Measurements from ENCODE around the gene ZFYVE27.

The ZFYVE27 gene

DNA sequence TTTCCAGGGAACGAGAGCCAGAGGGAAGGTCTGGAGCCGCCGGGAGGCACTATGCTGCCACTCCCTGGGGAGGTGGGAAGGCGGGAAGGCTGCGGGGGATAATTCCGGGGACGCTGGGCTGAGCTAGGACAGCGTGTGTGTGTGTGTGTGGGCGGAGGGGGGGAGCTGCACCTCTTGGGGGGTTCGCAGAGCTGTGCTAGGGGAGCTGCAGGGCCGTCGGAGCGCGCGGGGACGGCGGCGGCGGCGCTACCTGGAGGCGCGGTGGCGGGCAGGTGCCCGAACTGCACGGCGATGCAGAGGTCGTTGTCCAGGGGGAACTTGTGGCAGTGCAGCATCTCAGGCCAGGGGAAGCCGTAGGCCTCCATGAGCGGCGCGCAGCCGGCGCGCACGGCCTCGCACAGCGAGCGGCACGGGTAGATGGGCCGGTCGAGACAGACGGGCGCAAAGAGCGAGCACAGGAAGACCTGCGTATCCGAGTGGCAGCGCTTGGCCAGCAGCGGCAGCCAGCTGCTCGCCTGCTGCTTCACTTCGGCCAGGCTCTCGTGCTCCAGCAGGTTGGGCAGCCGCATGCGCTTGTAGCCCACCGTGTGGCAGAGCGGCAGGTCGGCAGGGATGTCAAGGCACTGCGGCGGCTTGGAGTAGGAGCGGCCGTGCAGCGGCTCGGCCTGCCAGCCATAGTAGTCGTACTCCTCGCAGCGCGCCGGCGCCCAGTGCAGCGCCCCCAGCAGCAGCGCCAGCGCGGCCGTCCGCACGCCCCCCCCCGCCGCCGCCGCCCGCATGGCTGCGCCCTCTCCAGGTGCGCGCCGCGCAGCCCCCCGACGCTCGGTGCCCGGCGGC lies 34.3 kb downstream of the ZFYVE27 start:
- DNase-seq: no peak

DNA sequence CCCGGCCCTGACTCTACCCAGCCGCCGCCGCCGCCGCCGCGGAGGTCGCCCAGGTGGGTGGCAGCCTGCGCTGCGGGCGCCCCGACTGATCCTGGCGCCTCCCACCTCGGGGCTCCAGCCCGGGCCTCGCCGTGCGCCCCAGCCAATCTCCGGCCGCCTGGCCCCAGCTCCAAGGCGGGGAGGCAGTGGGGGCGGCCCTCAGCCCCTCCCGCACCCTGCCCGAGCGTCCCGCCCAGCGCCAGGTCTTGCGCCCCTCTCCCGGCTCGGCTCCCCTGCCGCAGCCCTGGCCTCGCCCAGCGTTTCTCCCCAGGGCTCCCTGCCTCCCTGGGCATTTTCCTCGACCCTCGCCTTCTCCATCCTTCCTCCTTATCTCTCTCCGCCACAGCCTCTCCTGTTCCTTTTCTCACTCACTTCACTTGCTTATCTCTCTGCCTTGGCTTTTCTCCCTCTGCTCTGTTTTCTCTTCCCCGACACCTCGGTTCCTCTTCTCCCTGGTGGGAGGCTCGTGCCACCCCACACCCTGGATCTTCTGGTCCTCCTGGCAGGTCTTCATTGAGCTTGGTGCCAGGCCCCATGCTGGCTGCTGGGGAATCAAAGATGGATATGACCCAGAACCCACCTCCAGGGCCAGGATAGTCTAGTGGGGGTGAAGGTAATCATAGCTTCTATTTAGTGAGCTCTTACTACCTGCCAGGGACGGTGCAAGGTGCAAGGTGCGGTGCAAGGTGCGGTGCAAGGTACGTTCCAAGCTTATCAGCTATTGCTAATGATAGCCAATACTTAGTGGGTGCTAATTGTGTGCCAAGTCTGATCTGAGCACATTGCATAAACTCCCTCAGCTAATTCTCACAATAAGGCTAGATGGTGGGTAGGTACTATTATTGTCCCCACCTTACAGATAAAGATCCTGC lies 35.2 kb downstream of the ZFYVE27 start, which contains the start of gene SFRP5:
Gene SFRP5 (minus strand): TSS at position 87 of the 911 bp plus-strand sequence. CDS start 166 bp downstream, outside the sequence.
- no peak for DNase-seq

- DNase-seq: no peak
Observed at GRCh38 chr10:97773096-97773495, 36.2 kb downstream of the ZFYVE27 start.

DNA sequence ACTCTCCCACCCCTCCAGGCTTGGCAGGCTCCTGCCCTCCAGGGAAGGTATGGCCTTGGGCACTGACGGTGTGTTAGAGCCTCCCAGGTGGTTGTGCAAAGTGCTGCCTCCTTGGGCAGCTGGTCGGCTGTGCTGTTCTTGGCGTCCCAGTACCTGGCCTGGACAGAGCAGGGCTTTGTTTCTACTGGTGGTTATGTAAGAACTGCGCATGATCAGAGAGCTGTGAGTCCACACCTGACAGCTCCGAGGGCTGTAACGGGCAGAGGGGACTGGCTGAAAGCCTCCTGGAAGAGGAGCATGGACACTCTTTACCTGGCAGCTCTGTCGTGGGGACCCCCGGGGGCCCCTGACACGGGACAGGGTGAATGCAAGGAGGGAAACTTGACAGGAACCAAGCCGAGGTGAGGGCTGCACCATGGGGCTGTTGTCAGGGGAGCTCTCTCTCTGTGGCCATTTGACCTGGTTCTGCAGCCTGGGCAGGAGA lies 37.9 kb downstream of the ZFYVE27 start:
- DNase-seq: no peak

DNA sequence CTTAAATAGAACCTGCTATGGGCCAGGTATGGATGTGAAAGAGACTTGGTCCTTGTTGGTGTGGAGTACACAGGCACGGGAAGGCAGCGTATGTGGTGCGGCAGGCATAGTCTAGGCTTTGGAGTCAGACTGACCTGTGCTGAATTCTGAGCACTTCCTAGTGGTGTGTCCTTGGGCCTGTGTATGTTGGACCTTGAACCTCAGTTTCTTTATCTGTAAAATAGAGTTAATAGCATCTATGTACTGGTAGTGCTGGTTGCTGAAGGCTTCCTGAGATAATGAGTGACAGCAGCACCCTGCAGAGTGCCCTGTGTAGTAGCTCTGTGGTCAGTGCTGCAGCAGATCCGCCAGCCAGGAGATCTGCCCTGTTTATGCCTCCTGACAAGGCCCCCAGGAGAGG lies 40.2 kb downstream of the ZFYVE27 start:
- DNase-seq: no peak

GRCh38 chr10:97778452-97779302 lies 41.7 kb downstream of the ZFYVE27 start:
- no peak for DNase-seq

DNA sequence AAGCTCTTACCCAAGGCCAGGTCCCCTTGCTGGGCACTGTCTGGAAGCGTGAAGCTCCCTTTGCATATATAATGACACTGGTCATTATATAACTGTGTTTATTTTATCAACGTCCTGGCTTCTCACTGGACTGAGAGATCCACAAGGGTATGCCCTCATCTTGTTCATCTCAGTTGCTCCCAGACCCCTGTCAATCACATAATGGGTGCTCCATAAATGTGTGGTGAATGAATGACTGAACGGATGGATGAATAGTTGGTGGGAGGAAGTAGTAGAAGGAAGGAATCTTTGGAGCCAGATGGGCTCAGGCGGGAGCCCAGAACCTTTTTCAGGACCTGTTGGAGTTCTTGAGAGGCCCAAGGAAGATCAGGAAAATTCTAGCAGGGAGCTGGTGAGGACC lies 42.6 kb downstream of the ZFYVE27 start:
- no peak for DNase-seq

GRCh38 chr10:97779975-97780374 lies 43.0 kb downstream of the ZFYVE27 start:
- DNase-seq: no peak

- no peak for DNase-seq
Observed at GRCh38 chr10:97780841-97781617, 44.1 kb downstream of the ZFYVE27 start.

GRCh38 chr10:97781618-97782331 lies 44.8 kb downstream of the ZFYVE27 start:
- no peak for DNase-seq

GRCh38 chr10:97782455-97783228 lies 45.7 kb downstream of the ZFYVE27 start:
- no peak for DNase-seq

DNA sequence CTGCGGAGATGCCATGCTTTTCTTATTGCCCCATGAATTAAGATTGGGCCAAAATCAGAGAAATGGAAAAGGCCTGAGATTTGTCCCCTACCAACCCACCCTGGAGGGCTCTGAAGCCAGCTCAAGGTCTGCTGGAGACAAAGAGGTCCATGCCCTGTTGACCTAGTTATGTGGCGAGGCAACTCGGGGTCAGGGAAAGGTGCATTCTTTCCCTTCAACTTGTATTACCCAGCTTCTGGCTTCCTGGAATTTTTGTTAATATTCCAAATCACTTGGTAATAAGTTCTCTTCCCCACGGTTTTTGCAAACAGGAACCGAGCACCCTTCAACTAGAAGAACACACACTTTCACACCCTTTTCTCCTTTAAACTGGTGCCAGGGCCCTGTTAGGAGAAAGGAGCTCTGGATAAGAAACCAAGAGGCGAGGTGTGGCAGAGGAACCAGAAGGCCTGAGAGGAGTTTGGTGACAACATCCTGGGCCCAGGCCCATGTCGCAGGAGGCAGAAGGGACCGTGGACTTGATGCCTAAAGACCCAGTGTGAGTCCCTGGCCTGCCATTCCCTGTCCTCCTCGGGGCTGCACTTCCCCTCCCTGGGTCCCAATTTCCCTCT lies 47.4 kb downstream of the ZFYVE27 start:
- no peak for DNase-seq

DNA sequence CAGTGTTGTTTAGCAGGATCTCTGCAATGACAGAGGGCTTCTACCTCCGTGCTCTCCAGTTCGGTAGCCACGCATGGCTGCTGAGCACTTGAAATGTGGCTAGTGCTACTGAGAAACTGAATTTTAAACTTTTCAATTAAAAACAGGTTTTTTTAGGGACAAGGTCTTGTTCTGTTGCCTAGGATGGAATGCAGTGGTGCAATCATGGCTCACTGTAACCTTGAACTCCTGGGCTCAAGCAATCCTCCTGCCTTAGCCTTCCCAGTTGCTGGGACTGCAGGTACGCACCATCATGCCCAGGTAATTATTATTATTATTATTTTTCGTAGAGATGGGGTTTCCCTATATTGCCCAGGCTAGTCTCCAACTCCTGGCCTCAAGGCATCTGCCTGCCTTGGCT lies 48.3 kb downstream of the ZFYVE27 start:
- DNase-seq: no peak

DNA sequence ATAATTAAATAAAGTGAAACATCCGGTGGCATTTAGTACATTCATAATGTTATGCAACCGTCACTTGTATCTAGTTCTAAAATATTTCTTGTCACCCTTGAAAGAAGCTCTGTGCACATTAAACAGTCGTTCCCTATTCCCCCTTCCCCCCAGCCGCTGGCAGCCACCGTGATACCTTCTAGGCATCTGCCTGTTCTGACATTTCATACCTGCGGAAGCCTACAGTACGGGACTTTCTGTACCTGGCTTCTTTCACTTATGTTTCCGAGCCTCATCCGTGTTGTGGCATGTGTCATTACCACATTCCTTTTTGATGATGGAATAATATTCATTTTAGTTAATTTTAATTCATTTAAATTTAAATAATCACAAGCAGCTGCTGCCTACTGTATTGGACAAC lies 48.8 kb downstream of the ZFYVE27 start:
- no peak for DNase-seq

- DNase-seq: no peak
Observed at GRCh38 chr10:97788552-97789442, 51.9 kb downstream of the ZFYVE27 start.

GRCh38 chr10:97789770-97790397 lies 53.0 kb downstream of the ZFYVE27 start:
- no peak for DNase-seq

- peak; percentile 89 for DNase-seq
Observed at GRCh38 chr10:97791824-97792721, 55.1 kb downstream of the ZFYVE27 start.
